Body of pancreas (tissue), 4 donors: ENCODE measurements around the gene STYX. TPM values are rescaled to one million over a fixed set of nuclear protein-coding genes. Genes with fewer than 3 reads are reported as not detected.

Experiments used
- ATAC-seq: fragments of 150-250 bp; one replicate; pipeline ENCODE4 v1.9.1; 2016
- DNase-seq, 4 donors: peaks; one replicate each; pipeline ENCODE4 v3.0.0-alpha.2; 2019
- H3K27ac ChIP-seq, 4 donors: fragments of 200-600 bp; sonication (generic); 1 replicate in 3 of 4; 2 replicates in 1 of 4; pipeline versions ENCODE4 v1.5.1 to v1.6.1; 2016 to 2019; ENCODE audit warnings: mild to moderate bottlenecking in 1 of 4, mixed read lengths in 1 of 4, moderate library complexity in 1 of 4
- H3K27me3 ChIP-seq, 2 donors: fragments of 200-600 bp; sonication (generic); one replicate each; pipeline ENCODE4 v1.6.0; 2016; ENCODE audit warnings: mild to moderate bottlenecking in 1 of 2
- H3K36me3 ChIP-seq, 2 donors: fragments of 200-600 bp; sonication (generic); replicated peaks in 1 of 2; 2 replicates each; pipeline ENCODE4 v1.5.1; 2016; ENCODE audit warnings: low read depth in 2 of 2; ENCODE audit not compliant: insufficient read depth in 1 of 2
- H3K4me1 ChIP-seq: fragments of 200-600 bp; sonication (generic); one replicate; pipeline ENCODE4 v1.6.0; 2016
- H3K4me3 ChIP-seq, 2 donors: fragments of 200-600 bp; sonication (generic); 1 replicate in 1 of 2; 2 replicates in 1 of 2; pipeline ENCODE4 v1.5.1; 2016 to 2019
- H3K9me3 ChIP-seq, 3 donors: fragments of 200-600 bp; sonication (generic); 1 replicate in 2 of 3; 2 replicates in 1 of 3; pipeline ENCODE4 v1.5.1; 2016
- POLR2A ChIP-seq, 3 donors: fragments of 450-650 bp; IDR thresholded peaks; one replicate each; pipeline ENCODE4 v1.6.1; 2016; ENCODE audit warnings: antibody characterized with exemption in 3 of 3, mild to moderate bottlenecking in 2 of 3
- WGBS, 2 donors: methylation state at CpG; one replicate each; pipeline ENCODE4 v1.1.5; 2017; 5-methylcytosine and 5-hydroxymethylcytosine counted together
- intact Hi-C: fragments of 100-400 bp; cut with DNase I; formaldehyde crosslinking; loops from one replicate; pipeline ENCODE4 v1.15.1; 2023
- total RNA-seq, 2 donors: library from RNA; depleted of rRNA; stranded (reverse); fragments of >200 nt; gene quantifications; one replicate each; pipeline ENCODE4 v1.1.0, GENCODE V29; 2016
- TF ChIP-seq, protein P1 (sequence below), 7 experiments: fragments of 450-650 bp in 4 of 7; fragments of 200-600 bp in 3 of 7; sonication (generic) in 3 of 7; IDR thresholded peaks; one replicate each; pipeline ENCODE4 v1.5.1; 2016 to 2019; ENCODE audit warnings: antibody characterized with exemption in 7 of 7

STYX gene
- total RNA-seq, 2 donors from 2014 or later = 5.6 to 11.4 TPM

DNA sequence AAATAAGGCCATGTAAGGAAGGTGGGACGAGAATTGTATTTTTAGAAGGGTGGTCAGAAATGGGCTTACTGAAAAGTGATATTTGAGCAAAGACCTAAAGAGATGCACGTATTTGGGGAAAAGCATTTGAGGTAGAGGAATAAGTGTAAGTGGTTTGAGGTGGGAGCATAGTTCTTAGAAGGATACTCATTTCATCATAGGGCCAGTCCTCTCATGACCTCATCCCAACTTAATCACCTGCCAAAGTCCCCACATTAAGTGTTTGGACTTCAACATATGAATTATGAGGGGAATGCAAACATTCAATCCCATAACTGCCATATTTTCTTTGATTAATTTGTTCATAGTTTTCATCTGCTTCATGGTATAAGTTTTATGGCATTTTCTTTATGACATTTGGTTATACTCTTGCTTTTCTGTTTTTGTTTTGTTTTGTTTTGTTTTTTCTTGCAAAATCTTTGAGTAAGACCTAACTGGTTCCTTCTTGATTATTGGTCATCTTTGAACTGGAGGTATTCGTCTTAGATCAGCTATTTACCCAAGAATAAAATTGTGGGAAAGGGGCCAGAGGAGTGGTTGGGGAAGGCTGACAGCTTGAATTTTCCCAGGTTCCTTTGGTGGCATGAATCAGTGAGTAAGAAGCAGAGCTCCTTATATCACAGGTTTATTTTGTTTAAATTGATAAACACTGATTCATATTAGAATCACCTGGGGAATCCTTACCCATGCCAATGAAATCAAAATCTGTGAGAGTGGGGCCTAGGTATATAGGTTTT lies 37.3 kb downstream of the STYX start:
- Histone ChIP-seq H3K9me3 (no peaks in the 10 kb centered on the region), H3K27ac (peak overlapping the region in 1 of 4 donors; percentile 41), H3K4me1 (peaks cover 12% of the 10 kb centered on the region), H3K36me3 (peaks cover 0 to 4% of the 10 kb centered on the region in 2 donors), H3K4me3 (no peak overlapping the region), H3K27me3 (no peaks in the 10 kb centered on the region)
- ATAC-seq (no peak), DNase-seq (peak in 2 of 4 donors; percentile 13 to 15)
- TF ChIP-seq POLR2A (IDR thresholded peaks at IDR 0.05) = no peak
- TF ChIP-seq, protein P1, sequence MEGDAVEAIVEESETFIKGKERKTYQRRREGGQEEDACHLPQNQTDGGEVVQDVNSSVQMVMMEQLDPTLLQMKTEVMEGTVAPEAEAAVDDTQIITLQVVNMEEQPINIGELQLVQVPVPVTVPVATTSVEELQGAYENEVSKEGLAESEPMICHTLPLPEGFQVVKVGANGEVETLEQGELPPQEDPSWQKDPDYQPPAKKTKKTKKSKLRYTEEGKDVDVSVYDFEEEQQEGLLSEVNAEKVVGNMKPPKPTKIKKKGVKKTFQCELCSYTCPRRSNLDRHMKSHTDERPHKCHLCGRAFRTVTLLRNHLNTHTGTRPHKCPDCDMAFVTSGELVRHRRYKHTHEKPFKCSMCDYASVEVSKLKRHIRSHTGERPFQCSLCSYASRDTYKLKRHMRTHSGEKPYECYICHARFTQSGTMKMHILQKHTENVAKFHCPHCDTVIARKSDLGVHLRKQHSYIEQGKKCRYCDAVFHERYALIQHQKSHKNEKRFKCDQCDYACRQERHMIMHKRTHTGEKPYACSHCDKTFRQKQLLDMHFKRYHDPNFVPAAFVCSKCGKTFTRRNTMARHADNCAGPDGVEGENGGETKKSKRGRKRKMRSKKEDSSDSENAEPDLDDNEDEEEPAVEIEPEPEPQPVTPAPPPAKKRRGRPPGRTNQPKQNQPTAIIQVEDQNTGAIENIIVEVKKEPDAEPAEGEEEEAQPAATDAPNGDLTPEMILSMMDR (IDR thresholded peaks at IDR 0.05) = no peak
- 68 to 74% methylated on average over 3 of the region's 3 CpGs for WGBS, 2 donors
- intact Hi-C loops = no loop called here

DNA sequence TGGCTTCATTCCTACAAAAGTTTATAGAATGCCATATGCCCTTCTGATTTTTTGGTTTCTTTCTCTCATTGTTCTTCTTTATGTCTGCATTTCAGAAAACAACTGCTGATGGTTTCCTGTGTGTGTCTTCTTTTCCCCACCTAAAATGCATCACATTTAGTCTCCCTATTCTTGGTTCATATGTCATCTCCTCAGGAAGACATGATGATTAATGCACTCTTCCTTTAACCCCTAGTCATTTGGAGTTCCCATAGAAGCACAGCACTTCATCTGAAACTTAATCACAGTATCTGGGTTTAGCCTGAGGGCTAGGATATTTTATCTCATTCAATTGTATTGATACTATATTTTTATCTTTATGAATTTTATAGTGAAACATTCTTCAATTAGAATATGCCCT lies 39.9 kb downstream of the STYX start:
- intact Hi-C loops = no loop called here
- Histone ChIP-seq H3K27ac (no peak overlapping the region), H3K4me3 (no peak overlapping the region), H3K36me3 (peaks cover 0 to 4% of the 10 kb centered on the region in 2 donors), H3K4me1 (peaks cover 12% of the 10 kb centered on the region), H3K9me3 (no peaks in the 10 kb centered on the region), H3K27me3 (no peaks in the 10 kb centered on the region)
- TF ChIP-seq, protein P1 (IDR thresholded peaks at IDR 0.05) = no peak
- TF ChIP-seq POLR2A (IDR thresholded peaks at IDR 0.05) = no peak
- DNase-seq (no peak), ATAC-seq (no peak)

DNA sequence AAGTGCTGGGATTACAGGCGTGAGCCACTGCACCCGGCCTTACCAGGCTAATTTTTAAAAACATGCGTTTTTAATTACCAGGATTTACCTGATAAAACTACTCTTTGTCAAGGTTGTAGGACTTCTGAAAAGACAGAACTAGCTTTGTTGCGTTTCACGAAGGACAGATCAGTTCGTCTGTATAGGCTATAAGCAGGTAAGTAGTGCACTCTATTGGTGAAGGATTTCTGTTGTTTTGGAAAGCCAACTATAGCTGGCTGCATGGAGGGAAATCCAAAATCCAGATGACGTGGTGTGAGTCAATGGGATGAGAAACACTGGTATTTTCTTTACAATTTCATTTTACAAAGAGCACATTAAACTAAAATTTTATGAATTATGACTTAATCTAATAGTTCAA lies 46.9 kb downstream of the STYX start:
- H3K27me3 ChIP-seq = no peaks in the 10 kb centered on the region
- H3K4me3 ChIP-seq = no peak overlapping the region
- no peaks in the 10 kb centered on the region for H3K9me3 ChIP-seq
- peaks cover 0 to 10% of the 10 kb centered on the region in 2 donors for H3K36me3 ChIP-seq
- no peak overlapping the region for H3K27ac ChIP-seq
- intact Hi-C loops = no loop called here
- peaks cover 6% of the 10 kb centered on the region for H3K4me1 ChIP-seq
- TF ChIP-seq, protein P1 (IDR thresholded peaks at IDR 0.05) = peak in 2 of 7 experiments; percentile 8 to 14
- no peak for TF ChIP-seq POLR2A (IDR thresholded peaks at IDR 0.05)
- ATAC-seq (no peak), DNase-seq (no peak)
- WGBS, 2 donors = 38 to 62% methylated on average over 7 of the region's 7 CpGs

DNA sequence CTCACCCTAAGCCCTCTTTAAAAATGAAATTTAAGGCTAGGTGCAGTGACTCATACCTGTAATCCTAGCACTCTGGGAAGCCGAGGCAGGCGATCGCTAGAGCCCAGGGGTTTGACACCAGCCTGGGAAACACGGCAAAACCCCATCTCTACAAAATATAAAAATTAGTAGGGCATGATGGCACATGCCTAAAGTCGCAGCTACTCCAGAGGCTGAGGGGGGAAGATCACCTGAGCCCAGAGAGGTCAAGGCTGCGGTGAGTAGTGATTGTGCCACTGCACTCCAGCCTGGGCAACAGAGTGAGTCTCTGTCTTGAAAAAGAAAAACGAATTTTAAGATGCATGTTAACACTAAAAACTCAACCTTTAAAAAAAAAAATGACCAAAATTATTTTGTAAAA lies 48.7 kb downstream of the STYX start:
- ATAC-seq (no peak), DNase-seq (no peak)
- Histone ChIP-seq H3K36me3 (peaks cover 0 to 10% of the 10 kb centered on the region in 2 donors), H3K9me3 (no peaks in the 10 kb centered on the region), H3K4me3 (no peak overlapping the region), H3K4me1 (peaks cover 6% of the 10 kb centered on the region), H3K27ac (no peak overlapping the region), H3K27me3 (no peaks in the 10 kb centered on the region)
- intact Hi-C loops = no loop called here
- TF ChIP-seq POLR2A (IDR thresholded peaks at IDR 0.05) = no peak
- TF ChIP-seq, protein P1 (IDR thresholded peaks at IDR 0.05) = no peak
- 81 to 85% methylated on average over 7 of the region's 7 CpGs for WGBS, 2 donors

DNA sequence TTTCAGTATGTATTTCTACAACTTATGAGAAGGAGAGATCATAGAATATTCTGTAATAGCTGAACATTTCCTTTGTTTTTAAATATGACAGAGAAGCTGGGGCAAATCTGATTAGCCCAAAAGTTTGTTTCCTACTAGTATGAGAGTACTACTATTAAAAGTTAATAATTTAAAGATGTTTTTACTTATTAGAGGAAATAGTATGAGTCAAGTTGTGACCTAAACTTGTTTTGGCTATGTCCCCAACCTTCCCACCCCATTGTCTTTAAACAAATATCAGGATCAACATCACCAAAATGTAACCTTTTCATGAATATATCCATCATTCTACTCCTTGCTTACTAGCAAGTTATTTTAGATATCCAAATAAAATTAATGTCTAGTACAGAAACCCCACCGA lies 50.9 kb downstream of the STYX start:
- 72% methylated on average over 1 of the region's 1 CpG for WGBS, 2 donors

More for the DNA sequence above, 50.9 kb downstream of the STYX start:
- ATAC-seq (no peak), DNase-seq (no peak)
- no peak overlapping the region for H3K4me3 ChIP-seq
- H3K27ac ChIP-seq = peak overlapping the region in 1 of 4 donors; percentile 53
- intact Hi-C loops = no loop called here
- H3K27me3 ChIP-seq = no peaks in the 10 kb centered on the region
- TF ChIP-seq, protein P1 (IDR thresholded peaks at IDR 0.05) = no peak
- no peak for TF ChIP-seq POLR2A (IDR thresholded peaks at IDR 0.05)
- peaks cover 0 to 10% of the 10 kb centered on the region in 2 donors for H3K36me3 ChIP-seq
- peaks cover 6% of the 10 kb centered on the region for H3K4me1 ChIP-seq
- no peaks in the 10 kb centered on the region for H3K9me3 ChIP-seq
